Cardiac muscle cell (in vitro differentiated cells and primary cell): ENCODE results near the gene PNPLA2. TPM values are rescaled to one million over a fixed set of nuclear protein-coding genes. Genes with fewer than 3 reads are reported as not detected.

ENCODE experiments used
- DNase-seq, 2 donors: peaks; one replicate each; pipeline versions ENCODE4 v3.0.0 to v3.0.0-alpha.2; 2010 to 2017; ENCODE audit warnings: low read depth in 1 of 2, low spot score in 1 of 2
- H3K27ac ChIP-seq: fragments of 200-600 bp; sonication (generic); 2 replicates; pipeline ENCODE4 v1.5.1; 2016
- H3K27me3 ChIP-seq: fragments of 200-600 bp; sonication (generic); 2 replicates; pipeline ENCODE4 v1.6.0; 2016; ENCODE audit warnings: control low read depth
- H3K36me3 ChIP-seq: fragments of 200-600 bp; sonication (generic); 2 replicates; pipeline ENCODE4 v1.5.1; 2016; ENCODE audit warnings: control low read depth
- H3K4me1 ChIP-seq: fragments of 200-600 bp; sonication (generic); 2 replicates; pipeline ENCODE4 v1.8.1; 2017; ENCODE audit warnings: low read depth, mild to moderate bottlenecking, mixed run types
- H3K4me3 ChIP-seq: fragments of 200-600 bp; sonication (generic); 2 replicates; pipeline ENCODE4 v1.5.1; 2016; ENCODE audit warnings: mild to moderate bottlenecking
- H3K9me3 ChIP-seq: fragments of 200-600 bp; sonication (generic); 2 replicates; pipeline ENCODE4 v1.5.1; 2017; ENCODE audit warnings: low read depth, mild to moderate bottlenecking, control low read depth
- polyA plus RNA-seq: library from polyadenylated mRNA; unstranded; fragments of >200 nt; fragmentation: Nextera tagmentation; extraction: Ambion mirVana; gene quantifications from 2 replicates; pipeline ENCODE4 v1.2.1, GENCODE V29; 2016
- total RNA-seq: library from RNA; depleted of rRNA; stranded (reverse); fragments of >200 nt; gene quantifications from 2 replicates; pipeline ENCODE4 v1.2.3, GENCODE V29; 2016
- TF ChIP-seq, protein P1 (sequence below): IDR thresholded peaks from 2 replicates; pipeline ENCODE4 v1.5.1; 2012; ENCODE audit warnings: low read depth, mild to moderate bottlenecking, low read length

Gene PNPLA2
- total and polyA plus RNA-seq, 2 experiments from 2014 or later = 81.6 to 99.9 TPM

DNA sequence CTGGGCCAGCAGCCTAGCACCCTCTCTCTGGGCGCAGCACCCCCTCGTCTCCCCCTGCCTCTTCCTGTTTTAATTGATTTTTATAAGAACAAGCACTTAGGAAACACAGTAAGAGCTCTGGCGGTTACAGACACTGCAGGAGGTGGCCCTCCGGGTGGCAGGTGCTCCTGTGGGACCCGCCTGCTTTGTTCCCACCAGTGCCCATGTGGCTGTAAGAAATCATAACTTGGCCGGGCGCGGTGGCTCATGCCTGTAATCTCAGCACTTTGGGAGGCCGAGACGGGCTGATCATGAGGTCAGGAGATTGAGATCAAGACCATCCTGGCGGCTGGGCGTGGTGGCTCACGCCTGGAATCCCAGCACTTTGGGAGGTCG is 42.4 kb downstream of the PNPLA2 start:
- Histone ChIP-seq H3K9me3 (no peaks in the 10 kb centered on the region), H3K4me1 (peaks cover 6% of the 10 kb centered on the region), H3K27me3 (no peaks in the 10 kb centered on the region), H3K27ac (no peak overlapping the region), H3K36me3 (no peaks in the 10 kb centered on the region), H3K4me3 (no peak overlapping the region)
- TF ChIP-seq, protein P1, sequence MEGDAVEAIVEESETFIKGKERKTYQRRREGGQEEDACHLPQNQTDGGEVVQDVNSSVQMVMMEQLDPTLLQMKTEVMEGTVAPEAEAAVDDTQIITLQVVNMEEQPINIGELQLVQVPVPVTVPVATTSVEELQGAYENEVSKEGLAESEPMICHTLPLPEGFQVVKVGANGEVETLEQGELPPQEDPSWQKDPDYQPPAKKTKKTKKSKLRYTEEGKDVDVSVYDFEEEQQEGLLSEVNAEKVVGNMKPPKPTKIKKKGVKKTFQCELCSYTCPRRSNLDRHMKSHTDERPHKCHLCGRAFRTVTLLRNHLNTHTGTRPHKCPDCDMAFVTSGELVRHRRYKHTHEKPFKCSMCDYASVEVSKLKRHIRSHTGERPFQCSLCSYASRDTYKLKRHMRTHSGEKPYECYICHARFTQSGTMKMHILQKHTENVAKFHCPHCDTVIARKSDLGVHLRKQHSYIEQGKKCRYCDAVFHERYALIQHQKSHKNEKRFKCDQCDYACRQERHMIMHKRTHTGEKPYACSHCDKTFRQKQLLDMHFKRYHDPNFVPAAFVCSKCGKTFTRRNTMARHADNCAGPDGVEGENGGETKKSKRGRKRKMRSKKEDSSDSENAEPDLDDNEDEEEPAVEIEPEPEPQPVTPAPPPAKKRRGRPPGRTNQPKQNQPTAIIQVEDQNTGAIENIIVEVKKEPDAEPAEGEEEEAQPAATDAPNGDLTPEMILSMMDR = no peak
- no peak for DNase-seq

DNA sequence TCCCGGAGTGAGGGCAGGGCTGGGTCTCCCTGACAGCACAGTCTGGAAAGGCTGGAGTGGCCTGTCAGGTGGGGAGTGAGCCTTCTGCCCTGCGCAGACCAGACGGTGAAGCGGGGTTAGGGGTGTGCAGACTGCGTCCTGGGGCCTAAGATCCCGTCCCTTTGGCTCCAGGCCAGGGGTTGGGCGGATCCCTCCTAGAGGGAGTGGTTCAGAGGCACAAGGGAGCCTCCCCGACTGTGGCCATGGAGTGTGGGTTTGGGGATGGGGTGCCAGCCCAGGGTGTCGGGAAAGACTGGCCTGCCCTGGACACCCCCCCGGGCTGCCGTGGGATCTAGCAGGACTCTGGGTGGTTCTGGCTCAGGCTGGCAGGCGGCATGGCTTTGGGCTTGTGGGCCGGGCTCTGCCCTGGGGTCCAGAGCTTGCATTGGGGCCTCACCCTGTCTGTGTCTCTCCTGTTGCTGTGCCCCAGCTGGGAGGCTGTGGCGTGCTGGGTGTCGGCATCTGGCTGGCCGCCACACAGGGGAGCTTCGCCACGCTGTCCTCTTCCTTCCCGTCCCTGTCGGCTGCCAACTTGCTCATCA is 43.5 kb downstream of the PNPLA2 start:
- H3K36me3 ChIP-seq = peaks cover 3% of the 10 kb centered on the region
- no peak for DNase-seq
- H3K4me3 ChIP-seq = no peak overlapping the region
- no peak overlapping the region for H3K27ac ChIP-seq
- no peaks in the 10 kb centered on the region for H3K27me3 ChIP-seq
- H3K4me1 ChIP-seq = peaks cover 6% of the 10 kb centered on the region
- TF ChIP-seq, protein P1 = no peak
- H3K9me3 ChIP-seq = no peaks in the 10 kb centered on the region

DNA sequence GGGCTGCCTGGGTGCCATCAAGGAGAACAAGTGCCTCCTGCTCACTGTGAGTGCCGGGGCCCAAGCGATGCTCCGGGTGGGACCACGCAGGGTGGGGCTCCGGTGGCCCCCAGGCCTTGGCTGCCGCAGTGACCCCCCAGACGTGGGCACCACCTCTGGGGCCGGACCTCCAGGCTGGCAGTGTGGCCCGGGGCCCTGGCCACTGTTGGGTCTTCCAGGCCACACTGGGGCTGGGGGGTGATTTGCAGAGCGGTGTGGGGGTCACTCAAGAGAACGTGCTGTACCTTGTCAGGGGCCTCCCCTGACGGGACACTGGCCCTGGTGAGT is 43.9 kb downstream of the PNPLA2 start:
- no peak for DNase-seq
- TF ChIP-seq, protein P1 = no peak
- Histone ChIP-seq H3K4me3 (no peak overlapping the region), H3K9me3 (no peaks in the 10 kb centered on the region), H3K36me3 (peaks cover 3% of the 10 kb centered on the region), H3K27me3 (no peaks in the 10 kb centered on the region), H3K4me1 (peaks cover 6% of the 10 kb centered on the region), H3K27ac (peak overlapping the region; percentile 39)

DNA sequence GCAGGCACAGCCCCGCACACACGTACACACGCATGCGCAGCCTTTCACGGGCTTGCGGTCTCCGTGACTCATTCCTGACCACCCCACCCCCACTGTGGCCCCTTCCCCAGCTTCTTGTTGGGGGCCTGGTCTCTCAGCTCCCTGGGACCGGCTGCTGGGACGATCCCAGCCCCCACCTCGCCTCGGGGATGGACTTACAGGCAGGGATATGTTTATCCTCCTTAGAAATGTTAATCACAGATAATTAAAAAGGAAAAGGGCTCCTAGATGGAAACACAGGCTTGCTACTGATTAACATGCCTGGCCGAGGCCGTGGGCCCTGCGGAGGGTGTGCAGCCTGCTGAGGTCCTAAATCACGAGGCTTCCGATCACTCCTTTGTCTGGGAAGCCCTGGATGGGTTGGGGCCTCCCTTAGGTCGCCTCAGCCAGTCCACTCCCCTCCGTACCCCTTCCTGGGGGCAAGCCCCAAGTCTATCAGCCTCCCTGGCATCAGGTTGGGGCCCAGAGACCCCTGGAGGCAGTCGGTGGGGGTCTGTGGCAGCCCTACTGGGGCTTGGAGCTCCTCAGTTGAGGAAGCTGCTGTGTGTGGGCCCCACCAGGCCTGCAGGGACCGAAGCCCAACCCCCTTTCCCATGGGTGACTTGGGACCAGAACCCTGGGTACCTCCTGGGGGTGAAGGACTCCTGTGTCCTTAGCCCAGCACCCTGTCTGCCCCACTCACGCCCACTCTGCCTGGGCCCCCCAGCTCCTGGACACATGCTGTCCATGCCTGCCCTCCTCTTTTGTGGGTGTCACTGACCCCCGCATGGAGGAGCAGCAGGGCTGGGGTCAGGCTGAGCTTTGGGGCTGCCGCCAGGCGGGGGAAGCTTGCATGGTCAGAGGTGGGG is 44.6 kb downstream of the PNPLA2 start:
- peak overlapping the region; percentile 39 for H3K27ac ChIP-seq
- H3K36me3 ChIP-seq = peaks cover 3% of the 10 kb centered on the region

DNA sequence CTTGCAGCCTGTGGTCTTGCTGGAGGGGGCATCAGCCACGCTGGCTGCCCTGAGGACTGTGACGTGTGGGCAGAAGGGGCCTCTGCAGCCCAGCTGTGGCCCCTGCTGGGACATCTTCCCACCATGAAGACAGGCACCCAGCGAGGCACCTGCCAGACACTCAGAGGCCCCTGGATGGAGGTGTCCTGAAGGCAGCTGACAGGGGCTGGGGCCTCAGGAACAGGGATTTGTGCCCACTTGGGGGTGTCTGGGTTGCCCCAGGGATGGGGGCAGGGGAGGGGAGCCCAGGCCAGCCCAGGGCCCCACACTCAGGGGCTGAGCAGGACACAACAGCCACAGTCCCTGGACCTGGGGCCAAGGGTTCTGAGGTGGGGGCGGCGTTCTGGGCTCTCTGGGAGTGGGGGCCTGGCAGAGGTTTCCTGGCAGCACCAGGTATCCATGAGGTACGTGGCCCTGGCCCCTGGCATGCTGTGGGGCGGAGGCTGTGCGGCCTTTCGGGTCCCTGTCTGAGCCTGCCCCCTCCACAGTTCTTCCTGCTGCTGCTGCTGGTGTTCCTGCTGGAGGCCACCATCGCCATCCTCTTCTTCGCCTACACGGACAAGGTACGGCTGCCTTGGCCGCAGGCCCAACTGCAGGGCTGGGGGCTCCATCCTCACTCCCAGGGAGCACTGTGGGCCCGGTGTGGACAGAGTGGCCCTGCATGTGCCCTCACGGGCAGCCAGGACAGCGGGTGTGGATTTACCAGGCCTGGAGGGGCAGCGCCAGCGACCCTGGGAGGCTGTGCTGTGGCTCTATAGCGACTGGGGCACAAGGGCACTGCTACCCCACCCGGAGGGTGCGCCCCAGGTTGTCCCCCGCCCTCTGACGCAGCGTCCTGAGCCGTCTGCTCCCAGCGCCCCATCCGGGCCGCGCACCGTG is 45.5 kb downstream of the PNPLA2 start:
- H3K4me1 ChIP-seq = peaks cover 6% of the 10 kb centered on the region
- DNase-seq = no peak
- H3K27ac ChIP-seq = no peak overlapping the region

More for the DNA sequence above, 44.6 kb downstream of the PNPLA2 start:
- Histone ChIP-seq H3K4me1 (peaks cover 6% of the 10 kb centered on the region), H3K9me3 (no peaks in the 10 kb centered on the region), H3K27me3 (no peaks in the 10 kb centered on the region), H3K4me3 (no peak overlapping the region)
- TF ChIP-seq, protein P1 = no peak
- DNase-seq = no peak

More for the DNA sequence above, 45.5 kb downstream of the PNPLA2 start:
- peaks cover 3% of the 10 kb centered on the region for H3K36me3 ChIP-seq
- TF ChIP-seq, protein P1 = no peak
- no peak overlapping the region for H3K4me3 ChIP-seq
- no peaks in the 10 kb centered on the region for H3K27me3 ChIP-seq
- H3K9me3 ChIP-seq = no peaks in the 10 kb centered on the region
